ENCODE data around the gene TASOR. TPM values are rescaled to one million over a fixed set of nuclear protein-coding genes. Genes with fewer than 3 reads are reported as not detected.

Gene TASOR
- total and polyA plus RNA-seq, 2 of the 8 experiments (the other 6 are each of a cell fraction or from before 2014, with no cell fraction given): 12.2 to 45.5 TPM

GRCh38 chr3:56654460-56654859, 28.6 kb downstream of the TASOR start:
- Histone ChIP-seq H2BK15ac (ENCODE audit: low read length) (no peak overlapping the region), H3K14ac (ENCODE audit: insufficient read length) (no peak overlapping the region), H4K5ac (ENCODE audit: insufficient read length, low read depth, low read length) (no peak overlapping the region), H3K23ac (ENCODE audit: insufficient read length) (no peak overlapping the region), H2BK5ac (ENCODE audit: low read depth, low read length) (no peak overlapping the region), H2BK120ac (replicated peaks; ENCODE audit: low read depth, low read length) (no peak overlapping the region), H3K4me1 (replicated peaks in 1 of 4; ENCODE audit: control insufficient read depth in 3 of 4, insufficient read depth in 4 of 4, low read length in 3 of 4) (no peaks in the 10 kb centered on the region; a peak in 1 of 7 replicates), H2AFZ (ENCODE audit: low read length) (no peak overlapping the region), H3K9me3 (ENCODE audit: insufficient read depth in 2 of 2, low read depth in 1 of 2, low read length in 1 of 2) (no peaks in the 10 kb centered on the region), H3K4me2 (ENCODE audit: insufficient read depth in 1 of 2, low read depth in 2 of 2, low read length in 2 of 2) (no peak overlapping the region), H3K9ac (replicated peaks in 1 of 4; ENCODE audit: extremely low read depth in 1 of 4, low read depth in 3 of 4, low read length in 3 of 4) (no peak overlapping the region), H2BK12ac (ENCODE audit: low read depth, low read length) (no peak overlapping the region), H4K91ac (replicated peaks; ENCODE audit: insufficient read length, low read length) (no peak overlapping the region), H3K4ac (replicated peaks; ENCODE audit: insufficient read length, low read depth, low read length) (no peak overlapping the region), H3K27ac (ENCODE audit: low read depth, low read length) (no peak overlapping the region), H3K56ac (replicated peaks; ENCODE audit: insufficient read length, low read depth, low read length) (no peak overlapping the region), H3K79me2 (ENCODE audit: control insufficient read depth in 1 of 2, insufficient read depth in 2 of 2, low read length in 2 of 2) (peaks cover 0 to 11% of the 10 kb centered on the region in 2 experiments; a peak in 1 of 4 replicates), H4K8ac (ENCODE audit: extremely low read depth, insufficient read depth, low read length) (no peak overlapping the region), H3K18ac (ENCODE audit: extremely low read depth, low read length) (no peak overlapping the region), H3K36me3 (ENCODE audit: control insufficient read depth in 2 of 4, insufficient read depth in 4 of 4, low read length in 3 of 4) (peaks cover 2 to 53% (median 13%) of the 10 kb centered on the region in 4 experiments; a peak in 7 of 8 replicates), H3K27me3 (replicated peaks in 1 of 4; ENCODE audit: control insufficient read depth in 3 of 4, extremely low read depth in 1 of 4, insufficient read depth in 3 of 4, low read length in 3 of 4) (no peaks in the 10 kb centered on the region), H2AK5ac (ENCODE audit: low read depth, low read length) (no peak overlapping the region), H3K4me3 (ENCODE audit: extremely low read depth in 1 of 4, insufficient read depth in 2 of 4, low read depth in 3 of 4, low read length in 4 of 4) (no peak overlapping the region), H3K79me1 (ENCODE audit: low read depth, low read length) (0 out of 2 replicates have a peak, but pooled peaks cover 2% of the 10 kb centered on the region), H2BK20ac (ENCODE audit: low read length) (no peak overlapping the region), H3K23me2 (ENCODE audit: low read depth, low read length) (peaks cover 2% of the 10 kb centered on the region; the same call in 1 of the 2 replicates), H4K20me1 (replicated peaks in 1 of 2; ENCODE audit: control insufficient read depth in 1 of 2, insufficient read depth in 2 of 2, low read length in 2 of 2) (peaks cover 0 to 2% of the 10 kb centered on the region in 2 experiments)
- CTCF ChIA-PET (ENCODE audit: partially characterized antibody): interaction anchor here (1.7 kb wide), 1 partner anchor 10 kb away, joined by 5 read pairs; no protein-coding TSS in a partner anchor
- 67% methylated on average over 1 of the region's 1 CpG; no CpG with 5 or more reads in 1 of the 2 experiments for WGBS, 2 experiments (ENCODE audit: extremely low coverage in 1 of 2, insufficient coverage in 1 of 2, insufficient read length in 1 of 2, insufficient replicate concordance in 2 of 2, low coverage in 1 of 2, low lambda C conversion rate in 2 of 2, missing lambda C conversion rate in 1 of 2)
- DNase-seq (ENCODE audit: low read depth in 1 of 2, low spot score in 2 of 2): no peak
- TF ChIP-seq MAX (IDR thresholded peaks at IDR 0.05) (no peak), POLR2AphosphoS5 (IDR thresholded peaks at IDR 0.05; ENCODE audit: low read depth, low read length) (no peak)
- POLR2A ChIA-PET (ENCODE audit: partially characterized antibody): interaction anchor here (0.7 kb wide), 1 partner anchor 28 kb away, joined by 3 read pairs; no protein-coding TSS in a partner anchor
- FAIRE-seq: no peak

Data from H1 (cell line).